Endothelial cell of umbilical vein (primary cell): ENCODE data around the gene DYNC2H1. TPM values are rescaled to one million over a fixed set of nuclear protein-coding genes. Genes with fewer than 3 reads are reported as not detected.

Experiments
- BruUV-seq: library from RNA; stranded (reverse); fragments of 400-500 nt; replicated peaks from 2 replicates; lab custom pipeline; 2021; lab: Mats Ljungman, UMichigan
- CTCF ChIA-PET: fragments of 300-600, 350-600 bp; sonication (Branson Sonifier 250); formaldehyde crosslinking; loops from one replicate; lab custom pipeline; 2021; ENCODE audit warnings: antibody characterized with exemption, inconsistent platforms; lab: Charles Lee
- POLR2A ChIA-PET: fragments of 300-600, 350-600 bp; sonication (Branson Sonifier 250); formaldehyde crosslinking; loops from one replicate; lab custom pipeline; 2021; ENCODE audit warnings: antibody characterized with exemption, inconsistent platforms; lab: Charles Lee
- DNase-seq: peaks from one replicate; pipeline ENCODE4 v3.0.0-alpha.2; 2011; ENCODE audit warnings: low read depth, low spot score
- FAIRE-seq: peaks from 2 replicates; lab custom pipeline; 2011; peaks lifted over from hg19 to GRCh38; lab: Jason Lieb, UNC
- H2AFZ ChIP-seq: 2 replicates; pipeline ENCODE4 v1.6.0; 2012; ENCODE audit warnings: low read depth, low read length, control low read depth, inconsistent platforms
- H3K27ac ChIP-seq: 2 replicates; pipeline ENCODE4 v1.5.1; 2011; ENCODE audit warnings: low read depth, mild to moderate bottlenecking, control low read depth, low read length, moderate library complexity; ENCODE audit not compliant: insufficient read depth
- H3K27me3 ChIP-seq, 2 experiments: 2 replicates each; pipeline versions ENCODE4 v1.6.0 to v1.6.1; 2011; ENCODE audit warnings: low read length in 2 of 2, mixed read lengths in 1 of 2; ENCODE audit not compliant: control insufficient read depth in 2 of 2, insufficient read depth in 2 of 2
- H3K36me3 ChIP-seq, 2 experiments: 2 replicates in 1 of 2; 3 replicates in 1 of 2; pipeline ENCODE4 v1.5.1; 2011; ENCODE audit warnings: low read length in 2 of 2, mild to moderate bottlenecking in 1 of 2, moderate library complexity in 1 of 2; ENCODE audit not compliant: control insufficient read depth in 2 of 2, insufficient read depth in 2 of 2; ENCODE audit errors: extremely low read depth in 1 of 2
- H3K4me1 ChIP-seq: 3 replicates; pipeline ENCODE4 v1.5.1; 2011; ENCODE audit warnings: mild to moderate bottlenecking, low read length; ENCODE audit not compliant: control insufficient read depth, insufficient read depth; ENCODE audit errors: extremely low read depth
- H3K4me2 ChIP-seq: 2 replicates; pipeline ENCODE4 v1.6.1; 2011; ENCODE audit warnings: low read length, control low read depth, mixed read lengths; ENCODE audit not compliant: insufficient read depth
- H3K4me3 ChIP-seq, 3 experiments: fragments of 200-600 bp in 1 of 3; sonication (generic), shearing (Covaris generic) in 1 of 3; replicated peaks in 1 of 3; 2 replicates each; pipeline ENCODE4 v1.5.1; 2011 to 2016; ENCODE audit warnings: control low read depth in 3 of 3, low read length in 3 of 3, mild to moderate bottlenecking in 2 of 3, inconsistent platforms in 1 of 3, low read depth in 1 of 3, moderate library complexity in 1 of 3; ENCODE audit not compliant: insufficient read depth in 1 of 3
- H3K79me2 ChIP-seq: 2 replicates; pipeline ENCODE4 v1.6.0; 2012; ENCODE audit warnings: low read length, inconsistent platforms; ENCODE audit not compliant: control insufficient read depth, insufficient read depth
- H3K9ac ChIP-seq: replicated peaks from 2 replicates; pipeline ENCODE3; 2011; ENCODE audit warnings: low read length, control low read depth; ENCODE audit not compliant: insufficient read depth; ENCODE audit errors: extremely low read depth
- H3K9me1 ChIP-seq: replicated peaks from 3 replicates; pipeline ENCODE4 v1.6.0; 2011; ENCODE audit warnings: mild to moderate bottlenecking, low read length; ENCODE audit not compliant: control insufficient read depth, insufficient read depth; ENCODE audit errors: extremely low read depth
- H3K9me3 ChIP-seq: replicated peaks from 2 replicates; pipeline ENCODE4 v1.5.1; 2012; ENCODE audit warnings: low read length, inconsistent platforms; ENCODE audit not compliant: control insufficient read depth, insufficient read depth
- H4K20me1 ChIP-seq: replicated peaks from 2 replicates; pipeline ENCODE3; 2011; ENCODE audit warnings: mild to moderate bottlenecking, low read length; ENCODE audit not compliant: control insufficient read depth, insufficient read depth; ENCODE audit errors: extremely low read depth
- CTCF ChIP-seq, 2 donors: IDR thresholded peaks; 1 replicate in 1 of 2; 2 replicates in 1 of 2; pipeline ENCODE4 v1.5.1; 2011; ENCODE audit warnings: low read length in 2 of 2, mild to moderate bottlenecking in 2 of 2, moderate library complexity in 2 of 2, control low read depth in 1 of 2, inconsistent platforms in 1 of 2, low read depth in 1 of 2; ENCODE audit not compliant: insufficient read depth in 1 of 2; ENCODE audit errors: extremely low read depth in 1 of 2
- EZH2 ChIP-seq: IDR thresholded peaks from 2 replicates; pipeline ENCODE4 v1.6.1; 2012; ENCODE audit warnings: borderline replicate concordance, low read depth, mild to moderate bottlenecking, moderate library complexity, low read length, inconsistent platforms; ENCODE audit not compliant: severe bottlenecking
- FOS ChIP-seq: IDR thresholded peaks from 2 replicates; pipeline ENCODE4 v1.6.1; 2011; ENCODE audit warnings: mild to moderate bottlenecking, low read length, moderate library complexity, borderline replicate concordance; ENCODE audit not compliant: insufficient read depth
- GATA2 ChIP-seq: IDR thresholded peaks from 2 replicates; pipeline ENCODE4 v1.7.0; 2011; ENCODE audit warnings: low read depth, mild to moderate bottlenecking, moderate library complexity, mixed read lengths, low read length; ENCODE audit not compliant: insufficient read length, insufficient read depth
- JUN ChIP-seq: IDR thresholded peaks from 2 replicates; pipeline ENCODE4 v1.6.1; 2011; ENCODE audit warnings: borderline replicate concordance, low read depth; ENCODE audit not compliant: insufficient read length, insufficient read depth
- MYC ChIP-seq: IDR thresholded peaks from one replicate; pipeline ENCODE4 v1.6.1; 2011; ENCODE audit warnings: mild to moderate bottlenecking, low read depth, low read length
- POLR2A ChIP-seq: IDR thresholded peaks from 2 replicates; pipeline ENCODE4 v1.6.1; 2012; ENCODE audit warnings: low read depth, mild to moderate bottlenecking, control low read depth, low read length
- POLR2AphosphoS5 ChIP-seq: IDR thresholded peaks from 2 replicates; pipeline ENCODE4 v1.6.1; 2012; ENCODE audit warnings: low read depth, mild to moderate bottlenecking, control low read depth, low read length, moderate library complexity; ENCODE audit not compliant: insufficient read depth
- dilution Hi-C: fragments of 300-500 bp; cut with MboI; formaldehyde crosslinking; loops from one replicate; pipeline ENCODE4 v1.15.0; 2019; ENCODE audit warnings: low sequenced_read_pairs; ENCODE audit not compliant: extremely low pct_ligation_motif_present
- intact Hi-C: fragments of 100-400 bp; cut with micrococcal nuclease; formaldehyde crosslinking; loops from one replicate; pipeline ENCODE4 v1.10.0; 2022
- polyA plus RNA-seq, 4 experiments: library from polyadenylated mRNA; depleted of rRNA in 3 of 4; stranded (reverse) in 3 of 4; unstranded in 1 of 4; fragments of >200 nt; gene quantifications; 2 replicates each; pipeline versions ENCODE4 v1.2.1 to v1.2.3, GENCODE V29; 2011 to 2012; ENCODE audit warnings: missing spikeins in 1 of 4
- total RNA-seq: library from RNA; stranded (reverse); gene quantifications from 2 replicates; pipeline ENCODE4 v1.2.3, GENCODE V29; 2021
- TF ChIP-seq, protein P1 (sequence below): IDR thresholded peaks from 2 replicates; pipeline ENCODE4 v1.6.1; 2011; ENCODE audit not compliant: insufficient read depth, insufficient read length

Gene DYNC2H1
- total and polyA plus RNA-seq, 2 donors (not counting 3 experiments of a cell fraction or from before 2014, with no cell fraction given), result 1.9 to 4.2 TPM

DNA sequence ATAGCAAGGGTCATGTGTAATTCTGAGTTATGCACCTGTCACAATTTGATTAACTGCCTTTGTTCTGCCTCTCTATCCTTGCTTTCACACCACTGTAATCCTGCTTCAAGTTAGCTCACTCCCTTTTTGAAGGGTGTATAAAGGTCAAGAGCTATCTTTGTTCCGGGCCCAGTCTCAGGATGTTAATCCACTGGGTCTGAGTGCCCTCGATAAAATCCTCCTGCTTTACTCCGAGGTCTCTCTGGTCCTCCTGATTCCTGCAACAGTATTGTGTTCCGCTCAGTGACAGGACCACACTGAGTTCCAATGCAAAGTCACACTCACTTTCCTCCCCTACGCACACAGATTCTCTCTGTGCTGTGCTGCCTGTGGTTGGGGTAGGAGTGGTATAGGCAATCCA is 186.5 kb downstream of the DYNC2H1 start:
- dilution Hi-C loops (no loop called here), intact Hi-C loops (no loop called here)
- no peak for DNase-seq
- H3K9me3 ChIP-seq, result peaks cover 4% of the 10 kb centered on the region
- no peak overlapping the region for H2AFZ ChIP-seq
- H3K27me3 ChIP-seq, result no peaks in the 10 kb centered on the region
- H4K20me1 ChIP-seq, result no peaks in the 10 kb centered on the region
- TF ChIP-seq POLR2A (no peak), FOS (no peak), CTCF (IDR thresholded peaks at IDR 0.05; ENCODE audit: extremely low read depth in 1 of 2, insufficient read depth in 1 of 2, low read depth in 1 of 2, low read length in 2 of 2) (no peak), GATA2 (no peak), EZH2 (no peak), JUN (no peak), MYC (no peak), POLR2AphosphoS5 (no peak)
- TF ChIP-seq, protein P1, sequence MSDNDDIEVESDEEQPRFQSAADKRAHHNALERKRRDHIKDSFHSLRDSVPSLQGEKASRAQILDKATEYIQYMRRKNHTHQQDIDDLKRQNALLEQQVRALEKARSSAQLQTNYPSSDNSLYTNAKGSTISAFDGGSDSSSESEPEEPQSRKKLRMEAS, result no peak
- H3K9me1 ChIP-seq, result no peaks in the 10 kb centered on the region
- H3K27ac ChIP-seq, result no peak overlapping the region
- H3K4me2 ChIP-seq, result no peak overlapping the region
- POLR2A ChIA-PET, result no interaction called here
- no peak overlapping the region for H3K9ac ChIP-seq
- FAIRE-seq, result no peak
- no peaks in the 10 kb centered on the region for H3K36me3 ChIP-seq
- no peaks in the 10 kb centered on the region for H3K79me2 ChIP-seq
- no TSS peak for BruUV-seq
- H3K4me1 ChIP-seq, result no peaks in the 10 kb centered on the region
- H3K4me3 ChIP-seq, result no peak overlapping the region
- CTCF ChIA-PET, result no interaction called here
